Adipocyte (in vitro differentiated cells): ENCODE results near the gene TUBB.
"Not testable (repeated sequence)": the region's sequence is repeated elsewhere in the genome, so short reads cannot be mapped to it uniquely, and the experiment has no call there.

Source experiments
- DNase-seq: peaks from one replicate; pipeline ENCODE4 v3.0.0-alpha.2; 2015; ENCODE audit warnings: low read depth
- H3K27me3 ChIP-seq: replicated peaks from 2 replicates; pipeline ENCODE4 v1.7.0; 2013; ENCODE audit warnings: mild to moderate bottlenecking, low read length, moderate library complexity; ENCODE audit not compliant: control insufficient read depth, insufficient read depth
- H3K36me3 ChIP-seq: 2 replicates; pipeline ENCODE4 v1.7.0; 2013; ENCODE audit warnings: low read length, mild to moderate bottlenecking, moderate library complexity; ENCODE audit not compliant: control insufficient read depth, insufficient read depth, severe bottlenecking
- H3K4me1 ChIP-seq: 2 replicates; pipeline ENCODE4 v1.7.0; 2013; ENCODE audit warnings: mild to moderate bottlenecking, low read length, moderate library complexity; ENCODE audit not compliant: control insufficient read depth, insufficient read depth
- H3K4me3 ChIP-seq: 2 replicates; pipeline ENCODE4 v1.7.0; 2013; ENCODE audit warnings: mild to moderate bottlenecking, low read length, moderate library complexity
- H3K9ac ChIP-seq: 2 replicates; pipeline ENCODE4 v1.7.0; 2013; ENCODE audit warnings: mild to moderate bottlenecking, low read length, moderate library complexity
- H3K9me3 ChIP-seq: 2 replicates; pipeline ENCODE4 v1.7.0; 2013; ENCODE audit warnings: mild to moderate bottlenecking, low read length, moderate library complexity; ENCODE audit not compliant: control insufficient read depth

The TUBB gene

GRCh38 chr6:30722280-30723112, 2.3 kb downstream of the TUBB start:
- Histone ChIP-seq H3K27me3 (no peaks in the 10 kb centered on the region), H3K4me3 (peak overlapping the region; percentile 99), H3K36me3 (peaks cover 43% of the 10 kb centered on the region), H3K9ac (peak overlapping the region; percentile 98), H3K4me1 (peaks cover 52% of the 10 kb centered on the region), H3K9me3 (no peaks in the 10 kb centered on the region)
- peak; percentile 86 for DNase-seq

GRCh38 chr6:30723159-30723842, 3.1 kb downstream of the TUBB start:
- H3K9me3 ChIP-seq, H3K27me3 ChIP-seq, DNase-seq: not testable (repeated sequence)
- H3K36me3 ChIP-seq, result peaks cover 46% of the 10 kb centered on the region
- H3K4me1 ChIP-seq, result peaks cover 60% of the 10 kb centered on the region
- peak overlapping the region; percentile 98 for H3K9ac ChIP-seq
- H3K4me3 ChIP-seq, result peak overlapping the region; percentile 99

GRCh38 chr6:30723843-30724741, 3.9 kb downstream of the TUBB start:
- peaks cover 49% of the 10 kb centered on the region for H3K36me3 ChIP-seq
- not testable (repeated sequence) for H3K9me3 ChIP-seq, DNase-seq, H3K27me3 ChIP-seq
- peaks cover 57% of the 10 kb centered on the region for H3K4me1 ChIP-seq
- H3K9ac ChIP-seq, result peak overlapping the region; percentile 62
- peak overlapping the region; percentile 29 for H3K4me3 ChIP-seq

- DNase-seq, result no peak
Measured at GRCh38 chr6:30724906-30725667, 4.9 kb downstream of the TUBB start.

GRCh38 chr6:30725713-30726505, 5.8 kb downstream of the TUBB start:
- no peak overlapping the region for H3K4me3 ChIP-seq
- no peaks in the 10 kb centered on the region for H3K27me3 ChIP-seq
- no peaks in the 10 kb centered on the region for H3K9me3 ChIP-seq
- H3K9ac ChIP-seq, result peak overlapping the region; percentile 62
- peaks cover 51% of the 10 kb centered on the region for H3K4me1 ChIP-seq
- H3K36me3 ChIP-seq, result peaks cover 68% of the 10 kb centered on the region
- peak; percentile 25 for DNase-seq

More at GRCh38 chr6:30724906-30725667, 4.9 kb downstream of the TUBB start:
- peaks cover 59% of the 10 kb centered on the region for H3K36me3 ChIP-seq
- H3K4me3 ChIP-seq, result no peak overlapping the region
- peak overlapping the region; percentile 62 for H3K9ac ChIP-seq
- H3K27me3 ChIP-seq, result no peaks in the 10 kb centered on the region
- no peaks in the 10 kb centered on the region for H3K9me3 ChIP-seq
- peaks cover 51% of the 10 kb centered on the region for H3K4me1 ChIP-seq

- H3K9ac ChIP-seq, result peak overlapping the region; percentile 24
- no peak overlapping the region for H3K4me3 ChIP-seq
- no peaks in the 10 kb centered on the region for H3K9me3 ChIP-seq
- no peak for DNase-seq
- H3K36me3 ChIP-seq, result peaks cover 68% of the 10 kb centered on the region
- H3K27me3 ChIP-seq, result no peaks in the 10 kb centered on the region
- H3K4me1 ChIP-seq, result peaks cover 51% of the 10 kb centered on the region
Measured at GRCh38 chr6:30726506-30727413, 6.6 kb downstream of the TUBB start.

- Histone ChIP-seq H3K4me3 (peak overlapping the region; percentile 20), H3K27me3 (no peaks in the 10 kb centered on the region), H3K9ac (peak overlapping the region; percentile 24), H3K36me3 (peaks cover 74% of the 10 kb centered on the region), H3K9me3 (no peaks in the 10 kb centered on the region), H3K4me1 (peaks cover 43% of the 10 kb centered on the region)
- DNase-seq, result peak; percentile 36
Measured at GRCh38 chr6:30727920-30728553, 7.9 kb downstream of the TUBB start.

GRCh38 chr6:30730601-30731435, 10.7 kb downstream of the TUBB start:
- no peak overlapping the region for H3K9ac ChIP-seq
- H3K27me3 ChIP-seq, result no peaks in the 10 kb centered on the region
- H3K4me1 ChIP-seq, result peaks cover 19% of the 10 kb centered on the region
- no peaks in the 10 kb centered on the region for H3K9me3 ChIP-seq
- DNase-seq, result no peak
- H3K4me3 ChIP-seq, result no peak overlapping the region
- H3K36me3 ChIP-seq, result peaks cover 71% of the 10 kb centered on the region
